Measurements from ENCODE around the gene P2RY2. TPM values are rescaled to one million over a fixed set of nuclear protein-coding genes. Genes with fewer than 3 reads are reported as not detected.
"Not testable (repeated sequence)": the region's sequence is repeated elsewhere in the genome, so short reads cannot be mapped to it uniquely, and the experiment has no call there.

The P2RY2 gene
- polyA plus RNA-seq, 1 donor: 0.58 TPM

DNA sequence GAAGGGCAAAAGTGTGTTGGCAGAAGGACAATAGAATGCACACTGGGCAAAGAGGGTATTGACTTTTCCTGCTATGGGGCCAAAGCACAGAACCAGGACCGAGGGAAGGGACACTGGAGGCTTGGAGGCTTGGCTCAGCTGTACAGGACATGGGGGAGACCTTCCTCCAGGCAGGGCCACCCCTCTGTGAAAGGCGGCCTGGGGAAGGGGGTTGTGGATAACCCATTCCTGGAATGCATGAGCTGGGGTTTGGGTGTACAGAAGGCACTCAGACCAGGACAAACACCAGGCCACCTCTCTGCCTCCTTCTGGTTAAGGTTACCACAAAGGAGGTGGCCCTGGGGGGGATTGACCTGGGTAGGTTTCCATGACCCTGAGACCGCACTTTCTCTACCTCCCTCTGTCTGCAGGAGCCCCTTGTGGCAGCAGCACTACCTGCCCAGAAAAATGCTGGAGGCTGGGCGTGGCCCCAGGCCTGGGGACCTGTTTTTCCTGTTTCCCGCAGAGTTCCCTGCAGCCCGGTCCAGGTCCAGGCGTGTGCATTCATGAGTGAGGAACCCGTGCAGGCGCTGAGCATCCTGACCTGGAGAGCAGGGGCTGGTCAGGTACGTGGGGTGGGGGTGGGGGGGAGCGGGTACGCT, 9.6 kb downstream of the P2RY2 start:
- peak; percentile 51 for DNase-seq

DNA sequence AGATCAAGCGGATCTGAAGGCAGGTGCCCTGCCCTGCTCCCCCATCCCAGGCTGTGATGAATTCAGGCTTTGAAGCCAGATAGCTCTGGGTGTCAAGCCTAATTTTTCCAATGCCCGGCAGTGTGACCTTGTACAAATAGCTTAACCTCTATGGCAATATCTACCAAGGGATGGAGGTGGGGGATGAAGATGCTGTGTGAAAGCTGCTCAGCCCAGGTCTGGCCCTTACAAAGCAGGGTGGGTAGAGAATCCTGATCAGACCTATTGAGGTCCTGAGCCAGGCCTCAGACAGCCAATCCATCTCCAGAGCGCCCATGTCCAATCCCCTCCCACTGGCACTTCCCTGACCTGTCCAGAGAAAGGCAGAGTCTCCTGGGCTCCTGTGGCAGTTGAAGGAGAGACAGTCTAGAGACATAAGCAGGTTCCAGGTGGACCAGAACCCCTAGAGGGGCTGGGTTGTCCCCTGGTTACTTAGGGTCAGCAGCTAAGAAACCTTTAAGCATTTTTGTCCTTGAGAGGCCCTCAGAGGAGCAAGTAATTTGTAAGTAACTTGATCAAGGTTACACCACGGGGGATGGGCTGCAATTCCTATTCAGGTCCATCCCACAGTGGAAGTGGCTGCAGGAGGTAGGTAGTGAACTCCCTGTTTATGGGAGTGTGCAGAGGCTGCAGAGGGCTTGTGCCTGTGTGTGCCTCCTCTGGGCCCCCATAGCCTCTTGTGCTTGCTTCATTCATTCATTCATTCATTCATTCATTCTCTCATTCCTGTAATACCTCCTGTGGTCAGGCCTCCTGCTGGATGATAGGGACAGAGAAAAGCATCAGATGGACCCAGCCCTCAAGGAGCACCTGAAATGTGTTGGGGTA, 10.4 kb downstream of the P2RY2 start:
- DNase-seq: no peak

DNA sequence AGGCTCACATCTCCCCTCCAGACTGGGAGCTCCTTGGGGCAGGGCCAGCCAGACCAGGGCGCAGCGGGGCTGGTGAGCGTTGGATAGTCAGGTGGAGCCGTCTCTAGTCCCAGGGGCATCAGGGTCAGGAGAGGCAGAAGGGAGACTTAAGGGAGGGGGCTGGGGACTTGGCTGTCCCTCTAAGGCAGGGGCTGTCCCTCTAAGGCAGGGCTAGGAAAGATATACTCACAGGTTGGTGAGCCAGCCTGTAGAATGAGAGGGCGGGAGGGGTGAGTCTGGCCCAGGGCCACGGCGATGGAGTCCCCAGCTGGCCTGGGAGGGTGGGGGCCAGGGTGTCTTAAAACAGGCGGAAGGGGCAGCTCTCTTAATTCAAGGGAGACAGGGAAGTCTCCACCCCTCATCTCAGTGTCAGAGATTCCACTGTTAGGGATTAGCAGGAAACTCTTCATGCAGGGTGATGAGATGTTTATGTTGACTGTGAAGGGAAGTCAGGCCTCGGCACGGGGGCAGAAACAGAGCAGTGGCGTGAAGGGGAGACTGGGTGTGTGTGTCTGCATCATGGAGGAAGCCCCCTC, 11.3 kb downstream of the P2RY2 start:
- DNase-seq: no peak

DNA sequence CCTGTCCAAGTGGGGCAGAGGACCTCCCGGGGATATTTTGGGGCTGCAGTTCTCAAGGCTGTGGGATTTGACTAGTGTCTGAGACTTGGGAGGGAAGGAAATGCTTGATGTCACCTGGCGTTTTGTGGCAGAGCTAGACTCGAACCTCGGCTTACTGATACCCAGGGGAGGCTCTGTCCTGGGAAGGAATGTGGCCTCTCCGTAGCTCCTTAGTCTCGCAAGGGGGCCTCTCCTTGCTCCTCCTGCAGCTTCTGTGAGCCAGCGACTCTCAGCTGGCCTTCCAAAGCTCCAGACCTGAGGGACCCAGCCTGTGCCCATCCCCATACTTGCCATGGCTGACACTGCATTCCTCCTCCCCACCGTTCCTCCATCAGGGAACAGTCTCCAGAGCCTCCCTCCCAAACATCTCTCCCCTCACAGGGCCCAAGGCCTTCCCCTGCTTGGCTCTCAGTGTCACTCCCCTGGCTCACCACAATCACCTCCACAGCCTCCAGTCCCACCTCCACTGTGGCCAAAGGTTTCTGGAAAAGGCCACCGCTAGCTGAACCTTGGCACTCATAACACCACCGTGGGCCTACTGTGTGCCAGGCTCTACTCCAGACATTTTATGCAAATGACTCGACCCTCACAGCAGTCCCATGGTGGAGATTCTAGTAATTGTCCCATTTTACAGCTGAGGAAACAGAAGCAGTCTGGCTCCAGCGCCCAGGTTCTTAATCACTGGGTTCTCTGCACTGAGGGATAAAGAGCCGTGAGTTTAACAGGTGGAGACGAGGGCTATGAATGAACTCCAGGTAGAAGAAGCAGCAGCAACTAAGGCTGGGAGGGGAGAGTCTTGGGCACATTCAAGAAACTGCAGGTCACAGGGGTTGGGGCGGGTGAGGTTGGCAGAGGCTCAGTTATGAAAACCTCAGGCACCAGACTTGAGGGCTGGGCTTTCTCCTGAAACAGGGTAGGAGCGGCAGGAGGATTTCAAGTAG, 12.1 kb downstream of the P2RY2 start:
- no peak for DNase-seq

DNA sequence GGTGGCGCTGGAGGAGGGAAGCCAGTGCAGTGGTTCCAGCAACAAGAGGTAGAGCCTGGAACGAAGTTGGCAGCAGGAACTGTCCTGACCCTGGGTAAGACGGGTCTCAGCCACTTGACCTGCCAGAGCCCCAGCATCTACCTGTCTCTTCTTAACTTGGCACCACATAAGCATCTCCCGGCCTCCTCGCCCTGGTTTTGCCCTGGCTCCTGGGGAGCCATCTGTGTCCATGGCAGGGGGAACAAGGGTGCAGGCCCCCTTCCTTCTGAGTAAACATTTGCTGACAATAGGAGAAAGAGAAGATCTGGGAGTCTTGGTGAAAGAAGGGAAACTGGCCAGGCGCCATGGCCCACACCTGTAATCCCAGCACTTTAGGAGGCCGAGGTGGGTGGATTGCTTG, 12.8 kb downstream of the P2RY2 start:
- DNase-seq: no peak

DNA sequence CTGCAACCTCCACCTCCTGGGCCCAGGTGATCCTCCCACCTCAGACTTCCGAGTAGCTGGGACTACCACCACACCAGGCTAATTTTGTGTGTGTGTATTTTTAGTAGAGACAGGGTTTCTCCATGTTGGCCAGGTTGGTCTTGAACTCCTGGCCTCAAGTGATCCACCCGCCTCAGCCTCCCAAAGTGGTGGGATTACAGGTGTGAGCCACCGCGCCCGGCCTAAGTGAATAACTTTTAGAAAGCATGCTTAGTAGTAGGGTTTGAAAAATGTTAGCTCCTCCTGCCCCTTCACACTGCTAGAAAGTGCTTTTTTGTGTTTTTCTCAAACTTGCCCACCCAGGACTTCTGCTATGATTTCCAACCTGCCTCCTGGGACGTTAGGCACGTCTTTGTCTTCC, 14.4 kb downstream of the P2RY2 start:
- not testable (repeated sequence) for DNase-seq

DNA sequence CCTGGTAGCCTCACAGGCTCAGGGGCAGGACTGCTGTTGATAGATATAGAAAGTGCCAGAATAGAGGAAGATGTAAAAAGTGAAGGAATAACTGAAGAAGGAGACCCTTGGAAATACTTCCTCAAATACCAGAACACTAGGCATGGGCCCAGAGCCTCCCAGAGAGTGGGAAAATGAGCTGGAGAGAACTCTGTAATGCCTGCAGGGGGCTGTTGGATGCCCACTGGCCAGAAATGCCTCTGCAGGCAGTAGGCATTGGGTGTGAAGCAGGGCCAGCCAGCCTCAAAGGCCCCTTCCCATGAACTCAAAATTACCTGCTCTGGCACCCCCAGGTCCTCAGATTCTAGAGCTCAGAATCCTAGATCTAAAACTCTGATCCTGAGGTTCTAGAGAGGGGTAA, 15.1 kb downstream of the P2RY2 start:
- DNase-seq: no peak

DNA sequence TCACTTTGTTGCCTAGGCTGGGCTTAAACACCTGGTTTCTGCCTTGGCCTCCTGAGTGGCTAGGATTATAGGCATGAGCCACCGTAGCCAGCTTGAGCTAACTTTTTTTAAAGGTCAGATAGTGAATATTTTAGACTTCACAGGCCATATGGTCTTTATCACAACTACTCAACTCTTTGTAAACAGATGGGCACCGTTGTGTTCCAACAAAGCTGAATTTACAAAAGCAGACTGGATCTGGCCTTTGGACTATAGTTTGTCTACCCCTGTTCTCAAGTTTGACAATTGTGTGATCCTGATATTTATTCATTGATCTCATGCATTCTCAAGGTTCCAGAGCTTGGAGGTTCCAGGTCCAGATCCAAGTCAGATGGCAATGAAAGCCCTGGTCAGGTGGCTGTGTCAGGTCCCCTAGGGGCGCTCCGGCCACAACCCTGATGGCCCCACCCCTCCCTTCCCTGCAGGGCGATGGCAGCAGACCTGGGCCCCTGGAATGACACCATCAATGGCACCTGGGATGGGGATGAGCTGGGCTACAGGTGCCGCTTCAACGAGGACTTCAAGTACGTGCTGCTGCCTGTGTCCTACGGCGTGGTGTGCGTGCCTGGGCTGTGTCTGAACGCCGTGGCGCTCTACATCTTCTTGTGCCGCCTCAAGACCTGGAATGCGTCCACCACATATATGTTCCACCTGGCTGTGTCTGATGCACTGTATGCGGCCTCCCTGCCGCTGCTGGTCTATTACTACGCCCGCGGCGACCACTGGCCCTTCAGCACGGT, 15.8 kb downstream of the P2RY2 start:
- no peak for DNase-seq

DNA sequence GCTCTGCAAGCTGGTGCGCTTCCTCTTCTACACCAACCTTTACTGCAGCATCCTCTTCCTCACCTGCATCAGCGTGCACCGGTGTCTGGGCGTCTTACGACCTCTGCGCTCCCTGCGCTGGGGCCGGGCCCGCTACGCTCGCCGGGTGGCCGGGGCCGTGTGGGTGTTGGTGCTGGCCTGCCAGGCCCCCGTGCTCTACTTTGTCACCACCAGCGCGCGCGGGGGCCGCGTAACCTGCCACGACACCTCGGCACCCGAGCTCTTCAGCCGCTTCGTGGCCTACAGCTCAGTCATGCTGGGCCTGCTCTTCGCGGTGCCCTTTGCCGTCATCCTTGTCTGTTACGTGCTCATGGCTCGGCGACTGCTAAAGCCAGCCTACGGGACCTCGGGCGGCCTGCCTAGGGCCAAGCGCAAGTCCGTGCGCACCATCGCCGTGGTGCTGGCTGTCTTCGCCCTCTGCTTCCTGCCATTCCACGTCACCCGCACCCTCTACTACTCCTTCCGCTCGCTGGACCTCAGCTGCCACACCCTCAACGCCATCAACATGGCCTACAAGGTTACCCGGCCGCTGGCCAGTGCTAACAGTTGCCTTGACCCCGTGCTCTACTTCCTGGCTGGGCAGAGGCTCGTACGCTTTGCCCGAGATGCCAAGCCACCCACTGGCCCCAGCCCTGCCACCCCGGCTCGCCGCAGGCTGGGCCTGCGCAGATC, 16.5 kb downstream of the P2RY2 start:
- DNase-seq: no peak

DNA sequence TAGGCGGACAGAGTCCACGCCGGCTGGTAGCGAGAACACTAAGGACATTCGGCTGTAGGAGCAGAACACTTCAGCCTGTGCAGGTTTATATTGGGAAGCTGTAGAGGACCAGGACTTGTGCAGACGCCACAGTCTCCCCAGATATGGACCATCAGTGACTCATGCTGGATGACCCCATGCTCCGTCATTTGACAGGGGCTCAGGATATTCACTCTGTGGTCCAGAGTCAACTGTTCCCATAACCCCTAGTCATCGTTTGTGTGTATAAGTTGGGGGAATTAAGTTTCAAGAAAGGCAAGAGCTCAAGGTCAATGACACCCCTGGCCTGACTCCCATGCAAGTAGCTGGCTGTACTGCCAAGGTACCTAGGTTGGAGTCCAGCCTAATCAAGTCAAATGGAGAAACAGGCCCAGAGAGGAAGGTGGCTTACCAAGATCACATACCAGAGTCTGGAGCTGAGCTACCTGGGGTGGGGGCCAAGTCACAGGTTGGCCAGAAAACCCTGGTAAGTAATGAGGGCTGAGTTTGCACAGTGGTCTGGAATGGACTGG, 17.2 kb downstream of the P2RY2 start:
- DNase-seq: no peak

DNA sequence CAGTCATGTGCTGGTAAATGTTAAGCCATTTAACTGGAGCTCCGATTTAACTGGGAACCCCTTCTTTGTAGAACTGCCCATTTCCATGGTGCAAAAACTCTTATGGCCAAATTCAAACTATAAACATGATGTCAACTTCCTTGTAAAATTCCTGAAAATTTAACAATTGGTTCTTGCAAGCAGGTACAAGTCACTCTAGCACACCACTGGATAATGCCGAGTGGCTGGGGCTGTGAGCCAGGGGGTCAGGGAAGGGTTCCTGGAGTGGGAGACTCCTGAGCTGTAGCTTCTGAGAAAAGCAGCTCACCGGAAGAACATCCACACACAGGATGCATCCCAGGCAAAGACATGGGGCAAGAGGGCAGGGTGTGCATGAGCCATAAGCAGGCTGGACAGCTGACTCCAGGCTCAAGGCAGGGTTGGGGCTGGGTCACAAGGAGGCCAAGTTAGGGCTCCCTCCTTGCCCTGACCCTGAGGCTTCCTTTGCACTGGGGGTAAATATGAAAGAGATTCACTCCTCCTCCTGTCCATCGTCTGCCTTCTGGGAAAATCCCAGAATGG, 18.2 kb downstream of the P2RY2 start:
- no peak for DNase-seq

DNA sequence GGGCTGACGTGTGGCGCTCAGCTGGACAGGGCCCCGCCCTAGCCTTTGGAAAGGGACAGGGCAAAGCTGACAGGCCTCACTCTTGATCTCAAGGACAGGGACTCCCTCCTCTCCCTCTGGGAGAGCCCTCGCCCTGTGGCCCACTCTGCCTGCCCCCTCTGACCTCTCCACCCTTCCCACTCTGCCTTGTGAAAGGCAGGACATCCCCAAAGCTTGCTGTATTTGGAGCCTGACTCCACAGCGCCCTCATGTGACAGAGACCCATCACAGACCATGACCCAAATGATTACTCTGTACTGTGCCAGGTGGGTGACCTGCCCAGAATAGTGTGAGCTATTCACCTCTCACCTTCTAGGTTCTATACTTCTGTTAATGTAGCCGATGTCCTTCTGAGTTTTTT, 18.8 kb downstream of the P2RY2 start:
- DNase-seq: no peak

DNA sequence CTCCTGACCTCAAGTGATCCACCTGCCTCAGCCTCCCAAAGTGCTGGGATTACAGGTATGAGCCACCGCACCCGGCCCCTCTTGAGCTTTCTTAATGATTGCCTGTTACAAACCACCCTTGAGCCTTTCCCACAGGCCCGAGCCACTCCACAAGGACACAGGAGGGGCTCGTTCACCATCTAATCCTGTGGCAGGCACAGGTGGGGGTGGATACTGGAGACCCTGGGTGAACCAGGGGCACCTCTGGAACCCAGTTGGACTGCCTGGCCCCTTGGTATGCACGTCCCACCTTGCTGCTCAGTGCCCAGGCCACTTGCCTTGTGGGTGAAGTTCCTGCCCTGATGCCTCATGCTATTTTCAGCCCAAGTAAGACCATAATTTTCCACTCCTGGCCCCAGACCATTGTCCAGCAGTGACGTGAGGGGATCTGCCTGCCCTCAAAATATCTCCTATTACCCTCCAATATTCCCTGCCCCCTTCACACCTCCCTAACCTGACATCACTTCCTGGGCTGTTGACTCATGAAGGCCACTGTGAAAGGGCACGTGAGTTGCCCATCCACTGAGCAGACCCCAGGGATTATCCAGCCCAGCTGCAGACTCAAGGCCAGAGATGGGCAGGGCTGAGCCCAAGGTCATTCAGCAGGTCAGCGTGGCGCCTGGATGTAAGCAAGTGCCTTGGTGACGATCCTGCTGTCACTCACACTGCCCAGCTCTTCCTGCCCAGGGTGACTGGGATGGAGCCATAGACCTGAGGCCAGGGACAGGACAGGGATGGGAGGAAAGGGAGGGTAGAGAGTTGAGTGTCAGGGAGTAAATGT, 19.6 kb downstream of the P2RY2 start:
- no peak for DNase-seq

DNA sequence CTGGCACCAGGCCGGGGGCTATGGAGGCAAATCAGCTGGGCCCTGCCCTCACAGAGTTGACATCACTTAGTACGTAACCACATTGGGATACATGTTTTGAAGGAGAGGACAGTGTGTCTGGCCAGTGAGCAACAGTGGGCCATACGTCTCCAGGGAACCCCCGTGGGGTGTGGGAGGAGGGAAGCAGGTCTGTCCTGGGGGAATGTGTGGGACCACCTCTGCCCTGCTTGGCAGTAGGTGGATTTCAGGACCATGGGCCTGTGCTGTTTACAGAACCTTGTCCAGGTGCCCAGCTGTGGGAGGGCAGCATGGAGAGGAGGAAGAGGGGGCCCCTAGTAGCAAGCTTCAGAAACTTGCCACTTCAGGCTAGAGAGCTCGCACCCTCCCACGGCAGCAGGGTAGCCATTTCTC, 21.0 kb downstream of the P2RY2 start:
- DNase-seq: no peak

DNA sequence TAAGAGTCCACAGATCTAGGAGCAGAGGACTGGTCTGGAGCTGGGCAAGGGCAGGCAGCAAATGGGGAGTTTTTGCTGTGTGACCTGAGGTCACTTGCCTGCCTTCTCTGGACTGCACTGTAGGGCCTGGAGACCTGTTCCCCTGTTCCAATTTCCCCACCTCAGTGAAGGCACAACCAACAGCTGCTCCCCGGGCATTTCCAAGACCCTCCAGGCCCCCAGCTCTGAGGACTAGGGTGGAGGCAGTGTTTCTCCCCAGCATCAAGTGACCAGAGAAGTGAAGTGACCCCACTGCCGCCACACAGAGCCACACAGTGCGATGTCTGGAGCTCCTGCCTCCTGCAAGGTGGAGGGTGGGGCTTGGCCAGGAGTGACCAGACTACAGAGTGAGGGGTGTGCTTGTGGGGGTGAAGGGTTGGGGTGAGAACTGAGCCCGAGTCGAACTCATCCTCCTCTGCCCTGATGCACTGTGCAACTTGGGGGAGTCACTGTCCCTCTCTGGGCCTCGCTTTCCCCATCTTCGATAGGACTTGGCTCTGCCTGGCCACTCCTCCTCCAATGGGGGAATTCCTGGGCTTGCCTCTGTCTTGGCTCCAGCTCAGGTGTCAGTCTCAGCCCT, 21.6 kb downstream of the P2RY2 start:
- no peak for DNase-seq

DNA sequence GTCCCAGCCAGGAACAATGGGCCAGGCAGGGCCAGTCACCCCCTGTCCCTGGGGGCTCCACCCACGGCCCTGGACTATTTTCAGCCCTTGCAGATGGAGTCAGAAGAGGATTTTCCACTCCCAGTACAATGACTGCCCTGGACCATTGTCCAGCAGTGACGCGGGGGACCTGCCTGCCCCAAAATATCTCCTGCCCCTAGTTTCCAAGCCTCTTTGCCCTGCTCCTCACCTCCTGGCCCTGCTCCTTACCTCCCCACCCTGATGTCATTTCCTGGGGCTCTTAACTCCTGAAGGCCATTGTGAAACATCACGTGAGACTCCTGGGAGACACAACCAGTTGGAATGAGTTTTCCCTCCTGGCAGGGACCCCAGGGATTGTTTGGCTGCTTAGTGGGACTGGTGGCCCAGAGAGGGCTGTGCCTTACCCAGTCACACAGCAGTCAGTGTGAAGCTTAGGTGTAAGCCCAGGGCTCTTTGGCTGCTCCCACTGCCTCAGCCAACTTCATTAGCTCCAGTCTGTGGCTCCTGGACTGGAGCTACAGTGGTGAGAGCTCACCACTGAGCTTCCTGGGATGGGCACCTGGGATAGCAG, 22.2 kb downstream of the P2RY2 start:
- no peak for DNase-seq

DNA sequence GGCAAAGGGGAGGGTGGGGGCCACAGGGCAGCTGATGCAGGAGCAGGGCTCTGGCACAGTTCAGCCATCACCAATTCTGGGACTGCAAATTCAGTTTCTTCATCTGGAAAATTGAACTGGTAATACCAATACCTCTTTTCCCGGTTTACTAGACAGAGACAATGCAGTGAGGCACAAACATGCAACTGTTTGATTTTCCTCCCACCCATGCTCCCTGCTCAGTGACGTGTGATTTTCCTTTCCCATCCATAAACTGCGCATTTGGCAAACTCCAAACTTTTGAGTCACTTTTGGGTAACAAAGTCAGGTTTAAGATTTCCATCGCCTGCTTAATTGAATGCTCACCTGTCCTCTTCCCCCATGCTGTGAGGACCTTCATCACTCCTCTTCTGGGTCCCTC, 23.2 kb downstream of the P2RY2 start:
- DNase-seq: no peak
